H1 (cell line): ENCODE data around the gene ARL9.

Experiments used
- BACH1 ChIP-seq: IDR thresholded peaks from 2 replicates; pipeline ENCODE4 v1.6.1; 2012; ENCODE audit warnings: low read length, improper control_type of control experiment
- BRCA1 ChIP-seq: IDR thresholded peaks from 2 replicates; pipeline ENCODE4 v1.6.1; 2012; ENCODE audit warnings: low read depth, low read length, improper control_type of control experiment
- CHD1 ChIP-seq: IDR thresholded peaks from 2 replicates; pipeline ENCODE4 v1.6.1; 2012; ENCODE audit warnings: low read depth, low read length, improper control_type of control experiment
- CTCF ChIP-seq, 3 experiments: IDR thresholded peaks; 1 replicate in 2 of 3; 2 replicates in 1 of 3; pipeline versions ENCODE4 v1.5.1 to v1.6.1; 2011; ENCODE audit warnings: low read length in 3 of 3, mild to moderate bottlenecking in 3 of 3, inconsistent platforms in 2 of 3, low read depth in 1 of 3, moderate library complexity in 1 of 3; ENCODE audit not compliant: insufficient read depth in 1 of 3; ENCODE audit errors: control extremely low read depth in 1 of 3
- EZH2 ChIP-seq: fragments of 200-600 bp; sonication (generic); IDR thresholded peaks from 2 replicates; pipeline ENCODE4 v1.7.1; 2012; ENCODE audit warnings: low read depth, mild to moderate bottlenecking, moderate library complexity, low read length, inconsistent platforms; ENCODE audit not compliant: severe bottlenecking
- GTF2F1 ChIP-seq: IDR thresholded peaks from 2 replicates; pipeline ENCODE4 v1.6.1; 2012; ENCODE audit warnings: low read depth, low read length, improper control_type of control experiment, borderline replicate concordance
- KDM1A ChIP-seq: fragments of 200-600, 300-600 bp; sonication (generic); IDR thresholded peaks from 2 replicates; pipeline ENCODE4 v1.7.1; 2016; ENCODE audit warnings: mild to moderate bottlenecking, low read length, borderline replicate concordance
- MAX ChIP-seq: IDR thresholded peaks from 2 replicates; pipeline ENCODE4 v1.6.1; 2012; ENCODE audit warnings: inconsistent platforms
- POLR2A ChIP-seq, 2 experiments: IDR thresholded peaks; 1 replicate in 1 of 2; 2 replicates in 1 of 2; pipeline ENCODE4 v1.6.1; 2011; ENCODE audit warnings: low read depth in 2 of 2, low read length in 2 of 2, mild to moderate bottlenecking in 2 of 2; ENCODE audit errors: control extremely low read depth in 1 of 2
- POLR2AphosphoS5 ChIP-seq: IDR thresholded peaks from 2 replicates; pipeline ENCODE4 v1.6.1; 2011; ENCODE audit warnings: low read depth, low read length
- SAP30 ChIP-seq: fragments of 300-600 bp; sonication (generic); IDR thresholded peaks from 2 replicates; pipeline ENCODE4 v1.7.1; 2012; ENCODE audit warnings: low read length, moderate library complexity, mild to moderate bottlenecking, inconsistent platforms; ENCODE audit not compliant: insufficient read depth, insufficient replicate concordance
- SRF ChIP-seq: IDR thresholded peaks from 2 replicates; pipeline ENCODE4 v1.6.1; 2011; ENCODE audit warnings: mild to moderate bottlenecking, low read depth, low read length, moderate library complexity
- TAF1 ChIP-seq: IDR thresholded peaks from 2 replicates; pipeline ENCODE4 v1.6.1; 2011; ENCODE audit warnings: mild to moderate bottlenecking, low read depth, low read length
- TBP ChIP-seq: IDR thresholded peaks from 2 replicates; pipeline ENCODE4 v1.6.1; 2011; ENCODE audit warnings: low read depth, low read length, improper control_type of control experiment

GRCh38 chr4:56468097-56468422 lies 37.5 kb upstream of the ARL9 start:
- TF ChIP-seq KDM1A (no peak), CTCF (IDR thresholded peaks at IDR 0.05; ENCODE audit: control extremely low read depth in 1 of 3, insufficient read depth in 1 of 3, low read depth in 1 of 3, low read length in 3 of 3) (no peak), EZH2 (no peak), POLR2A (IDR thresholded peaks at IDR 0.05; ENCODE audit: control extremely low read depth in 1 of 2, low read depth in 2 of 2, low read length in 2 of 2) (no peak), SRF (no peak), TAF1 (no peak), POLR2AphosphoS5 (peak; percentile 63; the same call in 1 of the 2 replicates), CHD1 (no peak), SAP30 (peak; percentile 65), TBP (no peak), BRCA1 (no peak), MAX (no peak), GTF2F1 (no peak), BACH1 (no peak)
